ENCODE data around the gene TSPOAP1.

TSPOAP1 gene

GRCh38 chr17:58339755-58340404 lies 11.3 kb upstream of the TSPOAP1 start:
- DNase-seq, result peak in 1 of 2 donors; percentile 33

- DNase-seq, result peak; percentile 87 to 89
Observed at GRCh38 chr17:58338841-58339754, 10.5 kb upstream of the TSPOAP1 start.

DNA sequence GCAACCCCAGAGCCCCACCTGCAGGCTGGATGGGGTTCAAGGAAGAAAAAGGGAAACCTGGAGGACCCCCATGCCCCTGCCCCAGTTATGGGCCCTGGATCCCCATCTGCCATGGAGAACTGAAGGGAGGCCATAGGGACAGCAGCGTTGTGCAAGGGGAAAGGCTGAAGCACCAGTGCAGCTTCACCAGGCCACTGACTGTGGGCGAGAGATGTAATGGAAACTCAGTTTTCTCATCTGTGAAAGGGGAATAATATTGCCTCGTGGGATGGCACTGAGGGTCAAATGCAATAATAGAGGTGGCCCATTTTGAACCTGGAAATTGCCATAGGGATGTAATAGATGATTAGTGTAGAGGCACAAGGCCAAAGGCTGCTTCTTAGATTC lies 9.9 kb upstream of the TSPOAP1 start:
- DNase-seq, result peak; percentile 60 to 66

- DNase-seq, result peak; percentile 97
Observed at GRCh38 chr17:58337600-58338453, 9.2 kb upstream of the TSPOAP1 start.

DNA sequence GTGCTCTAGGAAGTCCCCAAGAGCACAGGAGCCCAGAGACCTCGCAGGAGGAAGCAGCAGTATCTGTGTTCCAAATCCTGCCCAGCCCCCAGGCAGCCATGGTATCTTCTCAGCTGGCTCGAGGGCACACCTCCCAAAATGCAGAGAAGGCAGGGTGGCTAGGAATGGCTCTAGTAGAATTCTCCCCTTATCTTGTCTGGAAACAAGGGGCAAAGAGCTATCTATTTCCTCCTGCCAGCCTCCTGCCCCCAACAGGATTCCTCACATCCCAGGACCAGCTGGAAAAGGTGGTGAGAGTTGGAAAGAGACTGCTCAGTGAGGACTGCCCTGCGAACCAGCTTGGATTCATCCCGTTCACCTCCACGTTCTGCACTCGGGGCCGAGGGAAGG lies 8.6 kb upstream of the TSPOAP1 start:
- DNase-seq, result peak in 1 of 2 donors; percentile 37

GRCh38 chr17:58336456-58337209 lies 8.0 kb upstream of the TSPOAP1 start:
- DNase-seq, result peak; percentile 28 to 52

- peak; percentile 61 to 62 for DNase-seq
Observed at GRCh38 chr17:58335779-58336455, 7.3 kb upstream of the TSPOAP1 start.

- DNase-seq, result peak in 1 of 2 donors; percentile 17
Observed at GRCh38 chr17:58335061-58335731, 6.6 kb upstream of the TSPOAP1 start.

GRCh38 chr17:58334661-58335060 lies 6.1 kb upstream of the TSPOAP1 start:
- no peak for DNase-seq

- DNase-seq, result no peak
Observed at GRCh38 chr17:58334256-58334655, 5.7 kb upstream of the TSPOAP1 start.

DNA sequence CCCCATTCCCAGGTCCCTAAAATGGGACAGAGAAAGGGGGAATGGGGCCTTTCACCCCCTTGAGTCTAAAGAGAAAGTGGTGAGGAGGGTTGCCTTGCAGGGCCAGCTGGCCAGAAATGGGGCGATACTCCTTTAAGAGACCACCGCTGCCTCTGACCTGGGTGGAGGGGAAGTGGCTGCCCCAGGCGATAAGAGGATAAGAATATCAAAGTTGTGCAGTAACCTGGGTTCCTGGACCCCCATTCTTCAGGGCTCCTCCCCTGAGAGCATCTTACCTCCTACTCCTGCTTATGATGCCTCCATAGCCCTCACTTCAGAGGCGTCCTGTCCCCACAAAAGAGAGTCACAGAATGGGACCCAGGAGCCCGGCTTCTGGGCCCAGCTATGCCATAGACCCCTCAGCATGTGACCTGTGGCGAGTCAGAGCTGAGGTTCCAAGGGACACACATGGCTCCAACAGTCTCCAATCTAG lies 5.2 kb upstream of the TSPOAP1 start:
- no peak for DNase-seq

- peak in 1 of 2 donors; percentile 36 for DNase-seq
Observed at GRCh38 chr17:58332778-58333735, 4.5 kb upstream of the TSPOAP1 start.

DNA sequence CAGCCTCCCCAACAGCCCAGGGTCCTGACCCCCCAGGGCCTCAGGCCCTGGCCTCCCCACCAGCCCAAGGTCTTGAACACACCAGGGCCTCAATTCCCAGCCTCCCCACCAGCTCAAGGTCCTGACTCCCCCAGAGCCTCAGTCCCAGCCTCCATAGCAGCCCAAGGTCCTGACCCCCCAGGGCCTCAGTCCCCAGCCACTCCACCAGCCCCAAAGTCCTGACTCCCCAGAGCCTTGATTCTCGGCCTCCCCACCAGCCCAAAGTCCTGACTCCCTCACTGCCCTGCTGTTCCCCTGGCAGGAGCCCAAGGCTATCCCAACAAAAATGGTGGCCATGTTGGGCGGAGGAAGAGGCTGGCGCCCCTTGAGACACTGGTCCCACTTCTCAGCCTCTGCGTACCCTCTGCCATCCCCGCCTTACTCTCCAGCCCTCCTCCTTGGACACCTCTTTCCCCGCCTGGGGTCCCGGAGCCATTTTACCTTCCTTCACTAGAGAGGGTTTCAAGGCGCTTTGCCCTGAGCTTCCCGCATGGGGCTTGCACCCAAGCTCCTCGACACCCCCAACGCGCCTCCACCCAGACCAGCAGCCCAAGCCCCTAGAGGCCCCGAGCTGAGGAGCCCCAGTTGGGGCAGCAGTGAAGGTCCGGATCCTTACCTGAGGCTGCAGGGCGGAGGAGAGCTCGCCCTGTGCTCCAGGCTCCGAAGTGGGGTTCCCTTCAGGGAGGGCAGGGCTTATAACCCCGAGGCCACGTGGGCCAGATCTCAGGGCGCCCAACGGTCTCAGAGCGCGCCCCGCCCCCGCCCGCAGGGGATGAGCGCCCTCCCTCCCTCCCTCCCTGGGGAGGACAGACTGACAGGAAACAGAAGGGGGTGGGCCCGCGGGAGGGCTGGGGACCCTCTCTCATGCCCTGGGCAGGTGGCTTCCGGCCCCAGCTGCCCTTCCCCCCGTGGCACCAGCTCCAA lies 3.5 kb upstream of the TSPOAP1 start:
- DNase-seq, result peak; percentile 94

DNA sequence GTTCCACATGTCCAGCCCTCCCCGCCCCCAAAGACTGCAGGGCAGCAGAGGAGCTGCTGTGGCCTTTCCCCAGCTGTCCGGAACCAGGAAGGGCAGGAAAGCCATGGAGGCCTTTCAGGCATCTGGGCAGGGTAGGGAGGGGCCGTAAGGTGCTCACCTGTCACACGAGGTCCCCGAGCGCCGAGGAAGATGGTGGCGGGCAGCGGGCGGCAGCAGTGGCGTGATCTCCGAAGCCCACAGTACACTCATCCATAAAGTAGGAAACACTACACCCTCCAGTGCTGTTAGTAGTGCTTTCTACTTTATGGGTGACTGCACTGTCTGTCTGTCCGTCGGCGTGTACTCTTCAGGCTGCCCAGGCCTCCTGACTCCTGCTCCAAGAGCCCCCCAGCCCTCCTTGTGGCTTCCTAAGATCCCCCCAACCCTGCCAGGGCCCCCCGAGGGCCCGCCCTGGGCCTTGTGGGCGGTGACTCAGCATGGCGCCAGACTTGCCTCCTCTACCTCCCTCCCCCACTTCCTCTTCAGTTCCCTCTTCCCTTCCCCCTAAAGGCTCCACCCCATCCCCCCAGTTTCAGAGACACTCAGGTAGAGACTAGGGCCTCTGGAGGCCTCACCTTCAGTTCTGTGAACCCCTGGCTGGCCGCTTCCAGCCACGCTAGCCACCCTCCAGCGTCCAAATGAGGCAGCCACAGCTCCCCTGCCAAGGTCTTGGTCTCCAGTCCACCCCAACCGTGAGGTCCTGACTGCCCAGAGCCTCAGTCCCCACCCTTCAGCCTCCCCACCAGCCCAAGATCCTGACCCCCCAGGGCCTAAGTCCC lies 2.6 kb upstream of the TSPOAP1 start:
- peak; percentile 76 to 80 for DNase-seq

GRCh38 chr17:58330538-58330996 lies 2.0 kb upstream of the TSPOAP1 start:
- DNase-seq, result no peak

- DNase-seq, result peak; percentile 46 to 68
Observed at GRCh38 chr17:58329810-58330537, 1.4 kb upstream of the TSPOAP1 start.

All from inflammatory macrophage (primary cell).